Vagina (tissue), 2 donors: ENCODE results near the gene ADAM22. TPM values are rescaled to one million over a fixed set of nuclear protein-coding genes. Genes with fewer than 3 reads are reported as not detected.

Experiments used
- DNase-seq, 2 donors: peaks; one replicate each; pipeline ENCODE4 v3.0.0-alpha.2; 2017; ENCODE audit errors: extremely low spot score in 2 of 2
- H3K27ac ChIP-seq: fragments of 200-600 bp; sonication (generic); one replicate; pipeline ENCODE4 v1.5.1; 2019
- H3K27me3 ChIP-seq: fragments of 200-600 bp; sonication (generic); one replicate; pipeline ENCODE4 v1.5.1; 2019
- H3K36me3 ChIP-seq, 2 donors: fragments of 200-600 bp; sonication (generic); one replicate each; pipeline ENCODE4 v1.5.1; 2017 to 2019
- H3K4me1 ChIP-seq: fragments of 200-600 bp; sonication (generic); one replicate; pipeline ENCODE4 v1.5.1; 2019
- H3K4me3 ChIP-seq, 2 donors: fragments of 200-600 bp; sonication (generic); 1 replicate in 1 of 2; 2 replicates in 1 of 2; pipeline ENCODE4 v1.5.1; 2016 to 2019
- H3K9me3 ChIP-seq: fragments of 200-600 bp; sonication (generic); one replicate; pipeline ENCODE4 v1.5.1; 2019
- POLR2A ChIP-seq, 2 donors: fragments of 450-650 bp; IDR thresholded peaks; one replicate each; pipeline ENCODE4 v1.6.1; 2017; ENCODE audit warnings: antibody characterized with exemption in 2 of 2, mild to moderate bottlenecking in 2 of 2, moderate library complexity in 2 of 2
- POLR2AphosphoS5 ChIP-seq, 2 donors: sonication (generic); formaldehyde crosslinking; IDR thresholded peaks; one replicate each; pipeline ENCODE4 v1.9.0; 2017; ENCODE audit warnings: antibody characterized with exemption in 2 of 2, mild to moderate bottlenecking in 2 of 2, low read depth in 1 of 2; ENCODE audit not compliant: insufficient read depth in 1 of 2
- intact Hi-C: fragments of 100-400 bp; cut with DNase I; formaldehyde crosslinking; loops from one replicate; pipeline ENCODE4 v1.15.1; 2023
- total RNA-seq: library from RNA; depleted of rRNA; stranded (reverse); fragments of >200 nt; gene quantifications from one replicate; pipeline ENCODE4 v1.2.3, GENCODE V29; 2016
- TF ChIP-seq, protein P1 (sequence below), 3 experiments: fragments of 450-650 bp in 2 of 3; fragments of 200-600 bp in 1 of 3; sonication (generic) in 1 of 3; IDR thresholded peaks; one replicate each; pipeline ENCODE4 v1.5.1; 2017 to 2019; ENCODE audit warnings: antibody characterized with exemption in 3 of 3, mild to moderate bottlenecking in 2 of 3, moderate library complexity in 2 of 3

ADAM22 gene
- total RNA-seq, 1 donor from 2014 or later, result 6.1 TPM

- TF ChIP-seq POLR2AphosphoS5 (IDR thresholded peaks at IDR 0.05; ENCODE audit: insufficient read depth in 1 of 2, low read depth in 1 of 2), result no peak
- TF ChIP-seq POLR2A (IDR thresholded peaks at IDR 0.05), result no peak
- TF ChIP-seq, protein P1, sequence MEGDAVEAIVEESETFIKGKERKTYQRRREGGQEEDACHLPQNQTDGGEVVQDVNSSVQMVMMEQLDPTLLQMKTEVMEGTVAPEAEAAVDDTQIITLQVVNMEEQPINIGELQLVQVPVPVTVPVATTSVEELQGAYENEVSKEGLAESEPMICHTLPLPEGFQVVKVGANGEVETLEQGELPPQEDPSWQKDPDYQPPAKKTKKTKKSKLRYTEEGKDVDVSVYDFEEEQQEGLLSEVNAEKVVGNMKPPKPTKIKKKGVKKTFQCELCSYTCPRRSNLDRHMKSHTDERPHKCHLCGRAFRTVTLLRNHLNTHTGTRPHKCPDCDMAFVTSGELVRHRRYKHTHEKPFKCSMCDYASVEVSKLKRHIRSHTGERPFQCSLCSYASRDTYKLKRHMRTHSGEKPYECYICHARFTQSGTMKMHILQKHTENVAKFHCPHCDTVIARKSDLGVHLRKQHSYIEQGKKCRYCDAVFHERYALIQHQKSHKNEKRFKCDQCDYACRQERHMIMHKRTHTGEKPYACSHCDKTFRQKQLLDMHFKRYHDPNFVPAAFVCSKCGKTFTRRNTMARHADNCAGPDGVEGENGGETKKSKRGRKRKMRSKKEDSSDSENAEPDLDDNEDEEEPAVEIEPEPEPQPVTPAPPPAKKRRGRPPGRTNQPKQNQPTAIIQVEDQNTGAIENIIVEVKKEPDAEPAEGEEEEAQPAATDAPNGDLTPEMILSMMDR (IDR thresholded peaks at IDR 0.05), result no peak
- H3K27ac ChIP-seq, result no peak overlapping the region
- no peaks in the 10 kb centered on the region for H3K9me3 ChIP-seq
- no peaks in the 10 kb centered on the region for H3K4me1 ChIP-seq
- no peaks in the 10 kb centered on the region for H3K36me3 ChIP-seq
- no peak overlapping the region for H3K4me3 ChIP-seq
- no peak for DNase-seq
- intact Hi-C loops, result no loop called here
- no peaks in the 10 kb centered on the region for H3K27me3 ChIP-seq
Measured at GRCh38 chr7:88132725-88133124, 198.7 kb downstream of the ADAM22 start.

DNA sequence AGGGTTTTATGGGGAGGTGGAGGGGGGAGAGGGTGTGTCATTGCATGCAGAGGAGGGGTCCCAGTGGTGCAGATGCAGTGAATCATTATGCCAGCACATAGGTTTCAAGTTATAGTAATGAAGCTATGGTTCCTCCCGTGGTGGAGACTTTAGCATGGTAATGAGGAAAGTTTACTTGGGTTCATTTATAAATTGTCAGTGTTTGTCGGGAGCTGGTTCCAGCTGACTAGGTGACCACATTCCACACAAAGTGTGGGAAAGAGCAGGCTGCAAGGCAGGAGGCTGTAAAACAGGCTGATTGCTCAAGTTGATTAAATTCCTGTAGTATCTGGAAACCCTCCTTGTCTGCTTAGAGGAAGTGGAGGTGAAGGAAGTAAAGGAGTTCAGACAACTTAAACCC is 206.9 kb downstream of the ADAM22 start:
- intact Hi-C loops, result no loop called here
- H3K4me1 ChIP-seq, result no peaks in the 10 kb centered on the region
- DNase-seq, result no peak

GRCh38 chr7:88141479-88141878 is 207.4 kb downstream of the ADAM22 start:
- Histone ChIP-seq H3K27ac (no peak overlapping the region), H3K4me1 (no peaks in the 10 kb centered on the region), H3K4me3 (no peak overlapping the region), H3K36me3 (no peaks in the 10 kb centered on the region), H3K27me3 (no peaks in the 10 kb centered on the region), H3K9me3 (no peaks in the 10 kb centered on the region)
- intact Hi-C loops, result no loop called here
- TF ChIP-seq, protein P1 (IDR thresholded peaks at IDR 0.05), result no peak
- TF ChIP-seq POLR2A (IDR thresholded peaks at IDR 0.05) (no peak), POLR2AphosphoS5 (IDR thresholded peaks at IDR 0.05; ENCODE audit: insufficient read depth in 1 of 2, low read depth in 1 of 2) (no peak)
- no peak for DNase-seq

More for the DNA sequence above, 206.9 kb downstream of the ADAM22 start:
- no peak overlapping the region for H3K4me3 ChIP-seq
- no peak overlapping the region for H3K27ac ChIP-seq
- H3K27me3 ChIP-seq, result no peaks in the 10 kb centered on the region
- TF ChIP-seq POLR2A (IDR thresholded peaks at IDR 0.05) (no peak), POLR2AphosphoS5 (IDR thresholded peaks at IDR 0.05; ENCODE audit: insufficient read depth in 1 of 2, low read depth in 1 of 2) (no peak)
- TF ChIP-seq, protein P1 (IDR thresholded peaks at IDR 0.05), result no peak
- no peaks in the 10 kb centered on the region for H3K36me3 ChIP-seq
- no peaks in the 10 kb centered on the region for H3K9me3 ChIP-seq

- TF ChIP-seq POLR2AphosphoS5 (IDR thresholded peaks at IDR 0.05; ENCODE audit: insufficient read depth in 1 of 2, low read depth in 1 of 2), result no peak
- no peak for TF ChIP-seq POLR2A (IDR thresholded peaks at IDR 0.05)
- TF ChIP-seq, protein P1 (IDR thresholded peaks at IDR 0.05), result no peak
- H3K4me1 ChIP-seq, result no peaks in the 10 kb centered on the region
- intact Hi-C loops, result no loop called here
- DNase-seq, result no peak
- H3K9me3 ChIP-seq, result no peaks in the 10 kb centered on the region
- H3K4me3 ChIP-seq, result no peak overlapping the region
- no peaks in the 10 kb centered on the region for H3K36me3 ChIP-seq
- H3K27ac ChIP-seq, result no peak overlapping the region
- H3K27me3 ChIP-seq, result no peaks in the 10 kb centered on the region
Measured at GRCh38 chr7:88141953-88142352, 207.9 kb downstream of the ADAM22 start.

DNA sequence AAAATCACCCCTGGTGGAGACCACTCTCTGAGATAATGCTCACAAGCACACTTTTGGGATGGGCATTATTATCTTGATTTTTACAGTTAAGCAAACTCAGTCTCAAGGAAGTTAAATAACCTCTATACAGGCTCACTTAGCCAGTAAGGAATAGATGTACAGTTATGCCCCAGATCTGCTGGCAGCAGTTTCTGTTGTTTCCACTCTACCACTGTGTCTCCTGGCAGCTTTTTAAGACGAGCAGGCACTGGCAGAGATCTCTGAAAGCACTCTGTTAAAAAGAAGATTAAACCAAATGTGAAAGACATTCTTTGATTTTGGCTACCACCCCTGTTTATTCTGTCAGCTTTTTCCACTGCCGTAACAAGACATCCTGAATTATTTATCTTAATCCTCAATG is 212.6 kb downstream of the ADAM22 start:
- no peaks in the 10 kb centered on the region for H3K36me3 ChIP-seq
- H3K9me3 ChIP-seq, result no peaks in the 10 kb centered on the region
- intact Hi-C loops, result no loop called here
- TF ChIP-seq POLR2A (IDR thresholded peaks at IDR 0.05) (no peak), POLR2AphosphoS5 (IDR thresholded peaks at IDR 0.05; ENCODE audit: insufficient read depth in 1 of 2, low read depth in 1 of 2) (no peak)
- TF ChIP-seq, protein P1 (IDR thresholded peaks at IDR 0.05), result no peak
- no peaks in the 10 kb centered on the region for H3K4me1 ChIP-seq
- no peaks in the 10 kb centered on the region for H3K27me3 ChIP-seq
- DNase-seq, result no peak
- H3K4me3 ChIP-seq, result no peak overlapping the region
- no peak overlapping the region for H3K27ac ChIP-seq
